ENCODE results near the gene NEAT1. TPM values are rescaled to one million over a fixed set of nuclear protein-coding genes. Genes with fewer than 3 reads are reported as not detected.

Gene NEAT1
- total and polyA plus RNA-seq, 9 of the 15 experiments (the other 6 are each of a cell fraction or from before 2014, with no cell fraction given), result 20.1 to 389 (median 62.8) TPM

DNA sequence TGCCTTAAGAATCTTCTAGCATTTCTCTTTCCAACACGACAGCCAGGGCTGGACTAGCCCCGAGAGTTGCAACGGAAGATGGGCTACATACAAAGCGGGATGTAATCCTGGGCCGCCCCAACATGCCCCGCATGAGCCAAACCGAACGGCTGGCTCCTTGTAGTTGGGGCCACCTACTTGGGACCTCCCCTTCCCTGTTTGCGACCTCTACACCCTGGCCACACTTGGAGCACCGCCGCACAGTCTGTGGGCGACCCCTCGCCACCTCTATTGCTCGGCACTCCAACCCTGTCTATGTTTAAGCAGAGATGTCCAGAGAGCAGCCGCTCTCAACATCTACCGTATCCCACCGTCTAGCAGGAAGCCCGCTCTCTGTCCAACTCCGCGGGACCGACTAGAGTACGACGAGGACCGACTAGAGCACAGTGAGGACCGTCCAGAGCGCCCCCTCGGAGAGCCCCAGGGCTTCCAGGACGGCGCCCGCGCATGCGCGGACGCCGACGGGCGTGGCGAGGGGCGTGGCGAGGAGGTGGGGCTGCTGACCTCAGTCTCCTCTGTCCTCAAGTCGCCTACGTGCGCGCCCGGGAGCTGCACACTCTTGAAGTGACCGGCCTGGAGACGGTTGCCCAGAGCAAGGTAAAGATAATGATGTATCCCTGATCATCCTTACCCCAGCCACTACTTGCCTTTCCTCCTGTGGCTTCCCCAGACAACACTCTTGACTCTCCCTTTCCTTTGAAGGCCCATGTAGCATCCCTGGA is 32.3 kb downstream of the NEAT1 start (continued):
- TF ChIP-seq, protein P1, sequence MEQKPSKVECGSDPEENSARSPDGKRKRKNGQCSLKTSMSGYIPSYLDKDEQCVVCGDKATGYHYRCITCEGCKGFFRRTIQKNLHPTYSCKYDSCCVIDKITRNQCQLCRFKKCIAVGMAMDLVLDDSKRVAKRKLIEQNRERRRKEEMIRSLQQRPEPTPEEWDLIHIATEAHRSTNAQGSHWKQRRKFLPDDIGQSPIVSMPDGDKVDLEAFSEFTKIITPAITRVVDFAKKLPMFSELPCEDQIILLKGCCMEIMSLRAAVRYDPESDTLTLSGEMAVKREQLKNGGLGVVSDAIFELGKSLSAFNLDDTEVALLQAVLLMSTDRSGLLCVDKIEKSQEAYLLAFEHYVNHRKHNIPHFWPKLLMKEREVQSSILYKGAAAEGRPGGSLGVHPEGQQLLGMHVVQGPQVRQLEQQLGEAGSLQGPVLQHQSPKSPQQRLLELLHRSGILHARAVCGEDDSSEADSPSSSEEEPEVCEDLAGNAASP (IDR thresholded peaks at IDR 0.05), result no peak
- TF ChIP-seq EZH2 (IDR thresholded peaks at IDR 0.05; ENCODE audit: borderline replicate concordance, low read depth, low read length), result no peak
- TF ChIP-seq ZNF408 (CRISPR knock-in tag; IDR thresholded peaks at IDR 0.05; ENCODE audit: low read depth), result no peak
- no peak for TF ChIP-seq ZNF140 (CRISPR knock-in tag; IDR thresholded peaks at IDR 0.05)
- no peak for TF ChIP-seq CHCHD3 (CRISPR knock-in tag; IDR thresholded peaks at IDR 0.05)
- no peak for TF ChIP-seq NR2C2 (CRISPR knock-in tag; IDR thresholded peaks at IDR 0.05)
- peak; percentile 16 for TF ChIP-seq NR2C2 (tag; IDR thresholded peaks at IDR 0.05)
- TF ChIP-seq, protein P2, sequence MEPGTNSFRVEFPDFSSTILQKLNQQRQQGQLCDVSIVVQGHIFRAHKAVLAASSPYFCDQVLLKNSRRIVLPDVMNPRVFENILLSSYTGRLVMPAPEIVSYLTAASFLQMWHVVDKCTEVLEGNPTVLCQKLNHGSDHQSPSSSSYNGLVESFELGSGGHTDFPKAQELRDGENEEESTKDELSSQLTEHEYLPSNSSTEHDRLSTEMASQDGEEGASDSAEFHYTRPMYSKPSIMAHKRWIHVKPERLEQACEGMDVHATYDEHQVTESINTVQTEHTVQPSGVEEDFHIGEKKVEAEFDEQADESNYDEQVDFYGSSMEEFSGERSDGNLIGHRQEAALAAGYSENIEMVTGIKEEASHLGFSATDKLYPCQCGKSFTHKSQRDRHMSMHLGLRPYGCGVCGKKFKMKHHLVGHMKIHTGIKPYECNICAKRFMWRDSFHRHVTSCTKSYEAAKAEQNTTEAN (CRISPR knock-in tag; IDR thresholded peaks at IDR 0.05), result no peak
- TF ChIP-seq HDAC1 (IDR thresholded peaks at IDR 0.05), result peak in 1 of 2 experiments; percentile 51; a peak in 2 of 4 replicates
- TF ChIP-seq ZNF174 (CRISPR knock-in tag; IDR thresholded peaks at IDR 0.05), result no peak
- TF ChIP-seq HDAC6 (IDR thresholded peaks at IDR 0.05; ENCODE audit: low read depth, low read length), result no peak
- 0 out of 2 replicates have a peak, but pooled peaks have one; percentile 25 for TF ChIP-seq ZNF561 (CRISPR knock-in tag; conservative IDR thresholded peaks at IDR 0.05)
- TF ChIP-seq ZNF695 (CRISPR knock-in tag; IDR thresholded peaks at IDR 0.05), result no peak
- 0 out of 2 replicates have a peak, but pooled peaks have one; percentile 23 for TF ChIP-seq ELF2 (CRISPR knock-in tag; IDR thresholded peaks at IDR 0.05)
- TF ChIP-seq CHD2 (IDR thresholded peaks at IDR 0.05; ENCODE audit: low read depth, low read length), result 0 out of 2 replicates have a peak, but pooled peaks have one; percentile 11
- no peak for TF ChIP-seq ZNF699 (CRISPR knock-in tag; IDR thresholded peaks at IDR 0.05; ENCODE audit: insufficient replicate concordance)
- TF ChIP-seq, protein P3, sequence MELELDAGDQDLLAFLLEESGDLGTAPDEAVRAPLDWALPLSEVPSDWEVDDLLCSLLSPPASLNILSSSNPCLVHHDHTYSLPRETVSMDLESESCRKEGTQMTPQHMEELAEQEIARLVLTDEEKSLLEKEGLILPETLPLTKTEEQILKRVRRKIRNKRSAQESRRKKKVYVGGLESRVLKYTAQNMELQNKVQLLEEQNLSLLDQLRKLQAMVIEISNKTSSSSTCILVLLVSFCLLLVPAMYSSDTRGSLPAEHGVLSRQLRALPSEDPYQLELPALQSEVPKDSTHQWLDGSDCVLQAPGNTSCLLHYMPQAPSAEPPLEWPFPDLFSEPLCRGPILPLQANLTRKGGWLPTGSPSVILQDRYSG (tag; conservative IDR thresholded peaks at IDR 0.05; ENCODE audit: low read depth), result no peak
- no peak for TF ChIP-seq ZNF644 (tag; IDR thresholded peaks at IDR 0.05; ENCODE audit: low read depth)
- TF ChIP-seq, protein P4, sequence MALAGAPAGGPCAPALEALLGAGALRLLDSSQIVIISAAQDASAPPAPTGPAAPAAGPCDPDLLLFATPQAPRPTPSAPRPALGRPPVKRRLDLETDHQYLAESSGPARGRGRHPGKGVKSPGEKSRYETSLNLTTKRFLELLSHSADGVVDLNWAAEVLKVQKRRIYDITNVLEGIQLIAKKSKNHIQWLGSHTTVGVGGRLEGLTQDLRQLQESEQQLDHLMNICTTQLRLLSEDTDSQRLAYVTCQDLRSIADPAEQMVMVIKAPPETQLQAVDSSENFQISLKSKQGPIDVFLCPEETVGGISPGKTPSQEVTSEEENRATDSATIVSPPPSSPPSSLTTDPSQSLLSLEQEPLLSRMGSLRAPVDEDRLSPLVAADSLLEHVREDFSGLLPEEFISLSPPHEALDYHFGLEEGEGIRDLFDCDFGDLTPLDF (CRISPR knock-in tag; IDR thresholded peaks at IDR 0.05), result 0 out of 2 replicates have a peak, but pooled peaks have one; percentile 46
- TF ChIP-seq ZNF263 (CRISPR knock-in tag; IDR thresholded peaks at IDR 0.05; ENCODE audit: borderline replicate concordance), result peak; percentile 86
- TF ChIP-seq SOX6 (IDR thresholded peaks at IDR 0.05), result peak; percentile 25; the same call in 1 of the 2 replicates
- TF ChIP-seq, protein P5, sequence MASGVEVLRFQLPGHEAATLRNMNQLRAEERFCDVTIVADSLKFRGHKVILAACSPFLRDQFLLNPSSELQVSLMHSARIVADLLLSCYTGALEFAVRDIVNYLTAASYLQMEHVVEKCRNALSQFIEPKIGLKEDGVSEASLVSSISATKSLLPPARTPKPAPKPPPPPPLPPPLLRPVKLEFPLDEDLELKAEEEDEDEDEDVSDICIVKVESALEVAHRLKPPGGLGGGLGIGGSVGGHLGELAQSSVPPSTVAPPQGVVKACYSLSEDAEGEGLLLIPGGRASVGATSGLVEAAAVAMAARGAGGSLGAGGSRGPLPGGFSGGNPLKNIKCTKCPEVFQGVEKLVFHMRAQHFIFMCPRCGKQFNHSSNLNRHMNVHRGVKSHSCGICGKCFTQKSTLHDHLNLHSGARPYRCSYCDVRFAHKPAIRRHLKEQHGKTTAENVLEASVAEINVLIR (CRISPR knock-in tag; IDR thresholded peaks at IDR 0.05), result no peak
- no peak for TF ChIP-seq SRSF9 (IDR thresholded peaks at IDR 0.05; ENCODE audit: borderline replicate concordance, low read depth, low read length)

Data from K562 (cell line).